Neural progenitor cell (in vitro differentiated cells): ENCODE results near the gene NDRG3. TPM values are rescaled to one million over a fixed set of nuclear protein-coding genes. Genes with fewer than 3 reads are reported as not detected.

Experiments
- DNase-seq: peaks from one replicate; pipeline ENCODE4 v3.0.0-alpha.2; 2016; ENCODE audit warnings: low spot score
- H2AFZ ChIP-seq: fragments of 200-600 bp; sonication (generic); replicated peaks from 2 replicates; pipeline ENCODE4 v1.6.1; 2016; ENCODE audit warnings: antibody characterized with exemption
- H3F3A ChIP-seq: fragments of 200-600 bp; sonication (generic); 2 replicates; pipeline ENCODE4 v1.6.1; 2016; ENCODE audit warnings: antibody characterized with exemption, low read depth
- H3K27ac ChIP-seq: fragments of 200-600 bp; sonication (generic); 2 replicates; pipeline ENCODE4 v1.5.1; 2016; ENCODE audit warnings: mild to moderate bottlenecking
- H3K27me3 ChIP-seq: fragments of 200-600 bp; sonication (generic); 2 replicates; pipeline ENCODE4 v1.6.1; 2016; ENCODE audit warnings: mild to moderate bottlenecking, moderate library complexity
- H3K36me3 ChIP-seq: fragments of 200-600 bp; sonication (generic); 2 replicates; pipeline ENCODE4 v1.5.1; 2016
- H3K4me1 ChIP-seq: fragments of 200-600 bp; sonication (generic); 2 replicates; pipeline ENCODE4 v1.6.1; 2016; ENCODE audit warnings: mixed run types
- H3K4me2 ChIP-seq: fragments of 200-600 bp; sonication (generic); 2 replicates; pipeline ENCODE4 v1.6.1; 2016
- H3K4me3 ChIP-seq: fragments of 200-600 bp; sonication (generic); 2 replicates; pipeline ENCODE4 v1.5.1; 2016
- H3K79me2 ChIP-seq: fragments of 200-600 bp; sonication (generic); 2 replicates; pipeline ENCODE4 v1.6.1; 2016; ENCODE audit warnings: low read depth
- H3K9ac ChIP-seq: fragments of 200-600 bp; sonication (generic); 2 replicates; pipeline ENCODE4 v1.6.1; 2016
- H3K9me3 ChIP-seq: fragments of 200-600 bp; sonication (generic); 2 replicates; pipeline ENCODE4 v1.5.1; 2016; ENCODE audit warnings: low read depth
- H4K20me1 ChIP-seq: fragments of 200-600 bp; sonication (generic); 2 replicates; pipeline ENCODE4 v1.6.1; 2016; ENCODE audit warnings: low read depth
- H3K27ac Mint-ChIP-seq: 3 replicates; pipeline ENCODE4 v1.8.0; 2021; ENCODE audit warnings: mixed read lengths
- H3K27me3 Mint-ChIP-seq: 2 replicates; pipeline ENCODE4 v1.8.0; 2022; ENCODE audit warnings: low read depth, mild to moderate bottlenecking, inconsistent platforms, moderate library complexity, mixed read lengths; ENCODE audit not compliant: insufficient read depth
- H3K36me3 Mint-ChIP-seq: 3 replicates; pipeline ENCODE4 v1.8.0; 2021; ENCODE audit warnings: mixed read lengths
- H3K4me1 Mint-ChIP-seq: 3 replicates; pipeline ENCODE4 v1.8.0; 2021; ENCODE audit warnings: mixed read lengths
- H3K4me3 Mint-ChIP-seq: 3 replicates; pipeline ENCODE4 v1.8.0; 2021; ENCODE audit warnings: mild to moderate bottlenecking, moderate library complexity, mixed read lengths
- H3K9me3 Mint-ChIP-seq: 3 replicates; pipeline ENCODE4 v1.8.0; 2020; ENCODE audit warnings: mixed read lengths
- EZH2 ChIP-seq: fragments of 200-600 bp; sonication (generic); IDR thresholded peaks from 2 replicates; pipeline ENCODE4 v1.6.1; 2017; ENCODE audit warnings: antibody characterized with exemption, mild to moderate bottlenecking, moderate library complexity
- EZH2phosphoT487 ChIP-seq: fragments of 200-600 bp; sonication (generic); IDR thresholded peaks from 2 replicates; pipeline ENCODE4 v1.6.1; 2017; ENCODE audit warnings: antibody characterized with exemption
- total RNA-seq: library from RNA; depleted of rRNA; stranded (reverse); fragments of >200 nt; gene quantifications from 2 replicates; pipeline ENCODE4 v1.2.3, GENCODE V29; 2015; ENCODE audit warnings: low replicate concordance
- TF ChIP-seq, protein P1 (sequence below): fragments of 200-600 bp; sonication (generic); IDR thresholded peaks from 2 replicates; pipeline ENCODE4 v1.5.1; 2017; ENCODE audit warnings: antibody characterized with exemption, mild to moderate bottlenecking

Gene NDRG3
- total RNA-seq, 1 donor from 2014 or later = 25.3 TPM

DNA sequence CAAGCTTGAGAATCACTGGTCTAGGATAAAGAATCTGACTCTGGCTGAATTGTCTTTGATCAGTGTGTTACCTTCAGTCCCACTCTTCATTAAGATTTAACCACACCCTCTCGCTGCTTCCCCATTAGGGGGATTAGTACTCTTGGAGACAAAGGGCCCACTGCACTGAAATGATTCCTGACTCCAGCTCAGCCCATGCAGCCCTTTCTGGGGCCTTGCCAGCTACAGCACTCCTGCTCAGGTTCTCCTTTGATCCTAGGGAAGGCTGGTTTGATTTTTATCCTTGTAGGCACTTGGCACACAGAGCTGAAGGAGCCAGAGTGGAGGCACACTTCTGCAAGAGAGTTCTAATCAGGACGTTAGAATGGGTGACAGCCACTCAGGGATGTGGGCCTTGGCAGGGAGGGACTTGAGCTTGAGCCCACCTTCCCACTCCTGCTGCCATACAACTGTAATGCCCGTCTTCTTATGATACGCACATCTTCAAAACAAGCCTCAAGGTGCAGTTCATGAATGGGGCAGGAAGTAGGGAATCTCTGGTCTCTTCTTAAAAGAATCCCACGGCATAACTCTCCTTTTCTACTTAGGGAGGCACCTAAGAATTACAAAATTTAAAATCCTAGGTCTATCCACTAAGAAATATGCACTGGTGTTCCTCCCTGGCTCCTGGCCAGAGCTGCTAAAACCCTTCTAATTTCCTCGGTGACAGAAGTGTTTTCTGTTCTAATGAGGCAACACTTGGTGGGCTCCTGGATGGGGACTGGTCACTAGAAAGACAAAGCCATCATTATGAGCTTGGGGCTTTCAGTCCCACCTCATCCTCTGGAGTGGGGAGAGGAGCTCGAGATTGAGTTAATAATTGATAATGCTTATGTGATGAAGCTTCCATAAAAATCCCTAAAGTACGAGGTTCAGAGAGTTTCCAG lies 98.4 kb downstream of the NDRG3 start:
- no peak overlapping the region for H3K4me3 Mint-ChIP-seq
- no peak for TF ChIP-seq EZH2phosphoT487
- no peak for TF ChIP-seq EZH2
- TF ChIP-seq, protein P1, sequence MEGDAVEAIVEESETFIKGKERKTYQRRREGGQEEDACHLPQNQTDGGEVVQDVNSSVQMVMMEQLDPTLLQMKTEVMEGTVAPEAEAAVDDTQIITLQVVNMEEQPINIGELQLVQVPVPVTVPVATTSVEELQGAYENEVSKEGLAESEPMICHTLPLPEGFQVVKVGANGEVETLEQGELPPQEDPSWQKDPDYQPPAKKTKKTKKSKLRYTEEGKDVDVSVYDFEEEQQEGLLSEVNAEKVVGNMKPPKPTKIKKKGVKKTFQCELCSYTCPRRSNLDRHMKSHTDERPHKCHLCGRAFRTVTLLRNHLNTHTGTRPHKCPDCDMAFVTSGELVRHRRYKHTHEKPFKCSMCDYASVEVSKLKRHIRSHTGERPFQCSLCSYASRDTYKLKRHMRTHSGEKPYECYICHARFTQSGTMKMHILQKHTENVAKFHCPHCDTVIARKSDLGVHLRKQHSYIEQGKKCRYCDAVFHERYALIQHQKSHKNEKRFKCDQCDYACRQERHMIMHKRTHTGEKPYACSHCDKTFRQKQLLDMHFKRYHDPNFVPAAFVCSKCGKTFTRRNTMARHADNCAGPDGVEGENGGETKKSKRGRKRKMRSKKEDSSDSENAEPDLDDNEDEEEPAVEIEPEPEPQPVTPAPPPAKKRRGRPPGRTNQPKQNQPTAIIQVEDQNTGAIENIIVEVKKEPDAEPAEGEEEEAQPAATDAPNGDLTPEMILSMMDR = no peak
- no peaks in the 10 kb centered on the region for H3K27me3 ChIP-seq

DNA sequence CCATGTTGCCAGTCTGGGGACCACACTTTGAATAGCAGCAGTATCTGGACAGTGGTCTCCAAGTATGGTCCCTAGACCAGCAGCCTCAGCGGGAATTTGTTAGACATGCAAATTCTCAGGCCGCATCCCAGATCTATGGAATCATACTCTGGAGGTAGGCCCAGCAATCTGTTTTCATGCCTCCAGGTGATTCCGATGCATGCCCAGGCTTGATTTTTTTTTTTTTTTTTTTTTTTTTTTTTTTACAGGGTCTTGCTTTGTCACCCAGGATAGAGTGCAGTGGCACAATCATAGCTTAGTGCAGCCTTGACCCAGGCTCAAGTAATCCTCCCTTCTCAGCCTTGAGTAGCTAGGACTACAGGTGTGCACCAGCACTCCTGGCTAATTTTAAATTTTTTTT lies 99.2 kb downstream of the NDRG3 start:
- Histone ChIP-seq H3K4me2 (peak overlapping the region; percentile 55), H3K79me2 (no peaks in the 10 kb centered on the region), H3K36me3 (no peaks in the 10 kb centered on the region), H3K4me3 (no peak overlapping the region), H3F3A (peaks cover 24% of the 10 kb centered on the region), H3K9ac (no peak overlapping the region), H3K9me3 (no peaks in the 10 kb centered on the region), H3K27me3 (no peaks in the 10 kb centered on the region), H3K27ac (peak overlapping the region; percentile 41), H3K4me1 (peaks cover 31% of the 10 kb centered on the region), H2AFZ (no peak overlapping the region), H4K20me1 (no peaks in the 10 kb centered on the region)
- H3K4me3 Mint-ChIP-seq = no peak overlapping the region
- no peaks in the 10 kb centered on the region for H3K9me3 Mint-ChIP-seq
- no peak for DNase-seq
- peaks cover 3% of the 10 kb centered on the region for H3K36me3 Mint-ChIP-seq
- peaks cover 18% of the 10 kb centered on the region for H3K4me1 Mint-ChIP-seq
- peak overlapping the region; percentile 72 for H3K27ac Mint-ChIP-seq
- no peak for TF ChIP-seq EZH2phosphoT487
- H3K27me3 Mint-ChIP-seq = peaks cover 4% of the 10 kb centered on the region

More for the DNA sequence above, 98.4 kb downstream of the NDRG3 start:
- Histone ChIP-seq H3K4me1 (peaks cover 31% of the 10 kb centered on the region), H3K79me2 (no peaks in the 10 kb centered on the region), H2AFZ (no peak overlapping the region), H4K20me1 (no peaks in the 10 kb centered on the region), H3K36me3 (no peaks in the 10 kb centered on the region), H3K27ac (peak overlapping the region; percentile 70), H3K4me3 (no peak overlapping the region), H3K4me2 (peak overlapping the region; percentile 55), H3F3A (peaks cover 24% of the 10 kb centered on the region), H3K9ac (no peak overlapping the region), H3K9me3 (no peaks in the 10 kb centered on the region)
- DNase-seq = peak; percentile 86
- Mint-ChIP-seq H3K4me1 (peaks cover 18% of the 10 kb centered on the region), H3K36me3 (peaks cover 3% of the 10 kb centered on the region), H3K27me3 (peaks cover 4% of the 10 kb centered on the region), H3K27ac (peak overlapping the region; percentile 72), H3K9me3 (no peaks in the 10 kb centered on the region)

DNA sequence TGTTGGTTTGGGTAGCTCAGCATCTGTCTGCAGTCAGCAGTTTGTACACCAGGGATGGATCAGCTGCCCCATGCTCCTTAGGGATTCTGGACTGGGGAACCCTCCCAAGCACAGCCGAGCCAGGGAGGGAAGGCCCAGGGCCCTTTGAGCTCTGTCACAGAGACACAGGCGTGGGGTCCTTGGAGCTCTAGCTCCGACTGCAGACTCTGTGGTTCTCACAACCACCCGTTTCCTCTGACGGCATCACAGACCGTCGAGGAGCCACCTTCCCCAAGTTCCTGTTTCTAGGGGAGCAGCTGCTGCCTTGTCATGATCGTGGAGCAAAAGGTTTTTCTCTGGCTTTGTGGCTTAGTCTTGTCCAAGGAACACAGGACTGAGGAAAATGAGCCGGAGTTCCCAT lies 99.9 kb downstream of the NDRG3 start, which contains the start of gene SLA2:
TSS of gene SLA2 (minus strand) at position 199 of the 400 bp plus-strand sequence. CDS start 4,861 bp downstream, outside the sequence.
- no peak for DNase-seq
- peaks cover 7% of the 10 kb centered on the region for H3K27me3 Mint-ChIP-seq
- Histone ChIP-seq H3K4me2 (peak within 1 kb of the TSS; percentile 55), H3K79me2 (no peaks in the 10 kb centered on the region), H2AFZ (no peak within 1 kb of the TSS), H3K9me3 (no peaks in the 10 kb centered on the region), H3K27ac (peak within 1 kb of the TSS; percentile 41), H3K9ac (no peak within 1 kb of the TSS), H3K4me3 (no peak within 1 kb of the TSS), H3K4me1 (peaks cover 31% of the 10 kb centered on the region), H3K36me3 (no peaks in the 10 kb centered on the region), H3K27me3 (no peaks in the 10 kb centered on the region), H3F3A (peaks cover 24% of the 10 kb centered on the region), H4K20me1 (no peaks in the 10 kb centered on the region)
- H3K27ac Mint-ChIP-seq = peak within 1 kb of the TSS; percentile 72
- H3K36me3 Mint-ChIP-seq = no peaks in the 10 kb centered on the region
- H3K4me1 Mint-ChIP-seq = peaks cover 18% of the 10 kb centered on the region
- TF ChIP-seq, protein P1 = no peak
- TF ChIP-seq EZH2 (no peak), EZH2phosphoT487 (no peak)
- no peaks in the 10 kb centered on the region for H3K9me3 Mint-ChIP-seq
- no peak within 1 kb of the TSS for H3K4me3 Mint-ChIP-seq

DNA sequence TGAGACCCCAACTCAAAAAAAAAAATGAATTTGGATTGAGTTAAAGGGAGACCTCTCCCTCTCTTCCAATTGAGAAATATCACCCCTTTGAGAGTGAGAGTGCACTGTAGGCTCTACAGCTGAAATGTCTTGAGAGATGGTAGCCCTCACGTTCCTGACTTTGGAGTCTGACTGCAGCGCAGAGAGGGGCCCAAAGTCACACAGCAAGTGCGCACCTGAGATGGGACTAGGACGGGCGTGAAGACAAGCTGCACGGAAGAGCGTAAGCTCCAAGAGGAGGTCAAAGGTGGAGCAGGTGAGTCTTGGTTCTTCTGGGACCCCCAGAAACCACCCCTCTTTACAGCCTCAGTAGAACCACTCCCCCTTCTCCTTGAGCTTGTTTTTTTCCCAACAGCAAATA lies 100.5 kb downstream of the NDRG3 start:
- Histone ChIP-seq H3K4me3 (no peak overlapping the region), H3K36me3 (no peaks in the 10 kb centered on the region), H3K4me2 (no peak overlapping the region), H3K79me2 (no peaks in the 10 kb centered on the region), H3K9me3 (no peaks in the 10 kb centered on the region), H3K27me3 (no peaks in the 10 kb centered on the region), H2AFZ (no peak overlapping the region), H4K20me1 (no peaks in the 10 kb centered on the region), H3K27ac (no peak overlapping the region), H3F3A (peaks cover 24% of the 10 kb centered on the region), H3K9ac (no peak overlapping the region), H3K4me1 (peaks cover 31% of the 10 kb centered on the region)
- Mint-ChIP-seq H3K27me3 (peaks cover 7% of the 10 kb centered on the region), H3K27ac (no peak overlapping the region), H3K9me3 (no peaks in the 10 kb centered on the region), H3K4me3 (no peak overlapping the region), H3K4me1 (peaks cover 18% of the 10 kb centered on the region), H3K36me3 (no peaks in the 10 kb centered on the region)
- TF ChIP-seq EZH2 (no peak), EZH2phosphoT487 (no peak)
- TF ChIP-seq, protein P1 = no peak
- DNase-seq = no peak
